K562 (cell line): ENCODE measurements around the gene ORAI3. TPM values are rescaled to one million over a fixed set of nuclear protein-coding genes. Genes with fewer than 3 reads are reported as not detected.

Experiments used
- ARID3A ChIP-seq: IDR thresholded peaks from 2 replicates; pipeline ENCODE4 v1.6.1; 2012; ENCODE audit warnings: low read depth, low read length, improper control_type of control experiment, borderline replicate concordance
- ARID3B ChIP-seq: fragments of 250-450 bp; sonication (Bioruptor Pico); IDR thresholded peaks from 2 replicates; pipeline ENCODE4 v1.4.0; 2020; ENCODE audit warnings: borderline replicate concordance
- BRF2 ChIP-seq: IDR thresholded peaks from 3 replicates; pipeline ENCODE4 v1.6.1; 2011; ENCODE audit warnings: borderline replicate concordance, mild to moderate bottlenecking; ENCODE audit not compliant: insufficient read length, insufficient read depth
- CREB1 ChIP-seq, 2 experiments: sonication (generic) in 1 of 2; formaldehyde crosslinking in 1 of 2; IDR thresholded peaks; 2 replicates each; pipeline versions ENCODE4 v1.6.1 to v1.8.0; 2012 to 2022; ENCODE audit warnings: inconsistent platforms in 1 of 2, mild to moderate bottlenecking in 1 of 2, missing genetic modification reagents in 1 of 2, moderate library complexity in 1 of 2
- CTCFL ChIP-seq: IDR thresholded peaks from 2 replicates; pipeline ENCODE4 v1.6.1; 2011; ENCODE audit warnings: borderline replicate concordance, low read depth, mild to moderate bottlenecking, moderate library complexity, low read length; ENCODE audit not compliant: insufficient read depth, poor library complexity, severe bottlenecking
- ELF2 ChIP-seq: fragments of 250-450 bp; sonication (Bioruptor Pico); IDR thresholded peaks from 2 replicates; pipeline ENCODE4 v1.5.0; 2021; ENCODE audit warnings: mild to moderate bottlenecking
- ETV6 ChIP-seq, 3 experiments: fragments of 150-350 bp in 1 of 3; sonication (generic) in 1 of 3; formaldehyde crosslinking in 1 of 3; IDR thresholded peaks; 2 replicates each; pipeline versions ENCODE4 v1.6.1 to v1.8.0; 2014 to 2022; ENCODE audit warnings: borderline replicate concordance in 2 of 3, low read depth in 2 of 3, antibody characterized with exemption in 1 of 3, low read length in 1 of 3, mild to moderate bottlenecking in 1 of 3, missing genetic modification reagents in 1 of 3
- LEF1 ChIP-seq: fragments of 450-650 bp; IDR thresholded peaks from 2 replicates; pipeline ENCODE4 v1.6.1; 2016; ENCODE audit warnings: mild to moderate bottlenecking
- MCM2 ChIP-seq: fragments of 450-650 bp; IDR thresholded peaks from 2 replicates; pipeline ENCODE4 v1.6.1; 2017; ENCODE audit warnings: low read depth, mild to moderate bottlenecking
- NR2F6 ChIP-seq: fragments of 450-650 bp; formaldehyde crosslinking; IDR thresholded peaks from 2 replicates; pipeline ENCODE4 v1.4.0; 2020; ENCODE audit warnings: mild to moderate bottlenecking
- PTRF ChIP-seq: fragments of 450-650 bp; IDR thresholded peaks from 2 replicates; pipeline ENCODE4 v1.6.1; 2016; ENCODE audit warnings: mild to moderate bottlenecking, missing genetic modification characterization, missing compliant biosample characterization
- PYGO2 ChIP-seq: fragments of 450-650 bp; IDR thresholded peaks from 2 replicates; pipeline ENCODE4 v1.6.1; 2016; ENCODE audit warnings: mild to moderate bottlenecking, missing genetic modification characterization, moderate library complexity, missing compliant biosample characterization
- TAF7 ChIP-seq: fragments of 450-650 bp; IDR thresholded peaks from 2 replicates; pipeline ENCODE4 v1.6.1; 2016; ENCODE audit warnings: missing genetic modification characterization, missing compliant biosample characterization
- TGIF2 ChIP-seq: sonication (generic); formaldehyde crosslinking; IDR thresholded peaks from 2 replicates; pipeline ENCODE4 v1.8.1; 2022; ENCODE audit warnings: mild to moderate bottlenecking, missing genetic modification reagents, moderate library complexity
- ZC3H11A ChIP-seq: IDR thresholded peaks from 2 replicates; pipeline ENCODE4 v1.6.1; 2012; ENCODE audit warnings: low read depth, low read length, improper control_type of control experiment
- ZKSCAN8 ChIP-seq: fragments of 200-800 bp; sonication (Bioruptor generic); IDR thresholded peaks from 2 replicates; pipeline ENCODE4 v1.6.1; 2016; ENCODE audit warnings: missing genetic modification characterization, missing compliant biosample characterization
- ZNF143 ChIP-seq: sonication (generic); formaldehyde crosslinking; IDR thresholded peaks from 2 replicates; pipeline ENCODE4 v1.9.0; 2022; ENCODE audit warnings: mild to moderate bottlenecking, missing genetic modification reagents
- ZNF274 ChIP-seq: IDR thresholded peaks from 2 replicates; pipeline ENCODE4 v1.6.1; 2011; ENCODE audit warnings: low read depth, mild to moderate bottlenecking, low read length, moderate library complexity, borderline replicate concordance
- ZNF347 ChIP-seq: fragments of 450-650 bp; formaldehyde crosslinking; IDR thresholded peaks from 2 replicates; pipeline ENCODE4 v1.4.0; 2020; ENCODE audit warnings: low read depth, mild to moderate bottlenecking, moderate library complexity
- ZNF583 ChIP-seq: fragments of 250-450 bp; sonication (Bioruptor Pico); IDR thresholded peaks from 2 replicates; pipeline ENCODE4 v1.4.0; 2020
- polyA plus RNA-seq, 8 experiments: library from polyadenylated mRNA; depleted of rRNA in 4 of 8; stranded (reverse) in 5 of 8; unstranded in 3 of 8; fragments of >200 nt; fragmentation: Nextera tagmentation in 2 of 8; fragmentation: Illumina TruSeq in 1 of 8; extraction: Ambion mirVana in 2 of 8; extraction: Trizol in 1 of 8; gene quantifications; 2 replicates each; pipeline versions ENCODE4 v1.2.1 to v1.2.3, GENCODE V29; 2011 to 2014; ENCODE audit warnings: inconsistent platforms in 1 of 8, missing spikeins in 1 of 8
- total RNA-seq, 7 experiments: library from RNA; depleted of rRNA in 6 of 7; stranded (reverse); fragments of >200 nt in 6 of 7; fragmentation: Illumina TruSeq in 2 of 7; extraction: Trizol in 2 of 7; gene quantifications; 2 replicates each; pipeline versions ENCODE4 v1.2.1 to v1.2.3, GENCODE V29; 2011 to 2021; ENCODE audit warnings: low replicate concordance in 1 of 7

The ORAI3 gene
- total and polyA plus RNA-seq, 9 of the 15 experiments (the other 6 are each of a cell fraction or from before 2014, with no cell fraction given) = 4.9 to 23.3 (median 14.1) TPM

- TF ChIP-seq BRF2 = no peak
- no peak for TF ChIP-seq ARID3B (CRISPR knock-in tag)
- no peak for TF ChIP-seq ZNF274
- no peak for TF ChIP-seq ZKSCAN8 (CRISPR knock-in tag)
- TF ChIP-seq PTRF (tag) = no peak
- TF ChIP-seq TGIF2 (CRISPR knock-in tag) = no peak
- TF ChIP-seq ZNF583 = no peak
- TF ChIP-seq ZNF347 (CRISPR knock-in tag) = no peak
- TF ChIP-seq ELF2 = no peak
- no peak for TF ChIP-seq MCM2
- TF ChIP-seq PYGO2 (tag) = no peak
- peak; percentile 32 for TF ChIP-seq TAF7 (tag)
- no peak for TF ChIP-seq CTCFL
- no peak for TF ChIP-seq ETV6 (IDR thresholded peaks at IDR 0.05; ENCODE audit: borderline replicate concordance in 1 of 2, low read depth in 2 of 2, low read length in 1 of 2)
- no peak for TF ChIP-seq ETV6 (CRISPR knock-in tag; IDR thresholded peaks at IDR 0.05; ENCODE audit: borderline replicate concordance)
- TF ChIP-seq NR2F6 (CRISPR knock-in tag) = no peak
- peak; percentile 65 for TF ChIP-seq LEF1
- TF ChIP-seq ARID3A = no peak
- TF ChIP-seq CREB1 (IDR thresholded peaks at IDR 0.05) = no peak; the same call in 1 of the 2 replicates
- TF ChIP-seq CREB1 (CRISPR knock-in tag; IDR thresholded peaks at IDR 0.05) = peak; percentile 26; the same call in 1 of the 2 replicates
- TF ChIP-seq ZC3H11A = no peak
- TF ChIP-seq ZNF143 (CRISPR knock-in tag) = no peak
These were observed 1.0 kb downstream of the ORAI3 start (continued) for GRCh38 chr16:30949650-30950515.
